Chondrocyte (in vitro differentiated cells): ENCODE measurements around the gene ACER3. TPM values are rescaled to one million over a fixed set of nuclear protein-coding genes. Genes with fewer than 3 reads are reported as not detected.

Source experiments
- DNase-seq: peaks from one replicate; pipeline ENCODE4 v3.0.0; 2021; ENCODE audit warnings: mixed read lengths, low spot score
- H3K27ac Mint-ChIP-seq: one replicate; pipeline ENCODE4 v1.8.0; 2021; ENCODE audit warnings: mild to moderate bottlenecking, moderate library complexity, mixed read lengths; ENCODE audit not compliant: unreplicated experiment
- H3K27me3 Mint-ChIP-seq: 2 replicates; pipeline ENCODE4 v1.8.0; 2021; ENCODE audit warnings: low read depth, mixed read lengths
- H3K36me3 Mint-ChIP-seq: 2 replicates; pipeline ENCODE4 v1.8.0; 2021; ENCODE audit warnings: low read depth, mixed read lengths
- H3K4me1 Mint-ChIP-seq: 2 replicates; pipeline ENCODE4 v1.8.0; 2021; ENCODE audit warnings: low read depth, mild to moderate bottlenecking, mixed read lengths
- H3K4me3 Mint-ChIP-seq: one replicate; pipeline ENCODE4 v1.8.0; 2021; ENCODE audit warnings: mild to moderate bottlenecking, moderate library complexity, mixed read lengths; ENCODE audit not compliant: unreplicated experiment
- H3K9me3 Mint-ChIP-seq: 2 replicates; pipeline ENCODE4 v1.8.0; 2021; ENCODE audit warnings: low read depth, mixed read lengths
- CTCF ChIP-seq: fragments of 200-600 bp; sonication (generic); IDR thresholded peaks from 2 replicates; pipeline ENCODE4 v1.5.0; 2021; ENCODE audit warnings: antibody characterized with exemption, mild to moderate bottlenecking, moderate library complexity
- total RNA-seq: library from RNA; stranded (reverse); gene quantifications from 3 replicates; pipeline ENCODE4 v1.2.1, GENCODE V29; 2021

Gene ACER3
- total RNA-seq, 1 donor from 2014 or later = 17.9 TPM

GRCh38 chr11:76984743-76985142 is 124.0 kb downstream of the ACER3 start:
- no peaks in the 10 kb centered on the region for H3K9me3 Mint-ChIP-seq
- H3K27me3 Mint-ChIP-seq = no peaks in the 10 kb centered on the region
- peaks cover 7% of the 10 kb centered on the region for H3K36me3 Mint-ChIP-seq
- no peak overlapping the region for H3K27ac Mint-ChIP-seq
- no peak for DNase-seq
- no peak overlapping the region for H3K4me3 Mint-ChIP-seq
- no peaks in the 10 kb centered on the region for H3K4me1 Mint-ChIP-seq
- no peak for TF ChIP-seq CTCF

GRCh38 chr11:76987203-76987602 is 126.5 kb downstream of the ACER3 start:
- no peak for TF ChIP-seq CTCF
- H3K36me3 Mint-ChIP-seq = peaks cover 9% of the 10 kb centered on the region
- no peak overlapping the region for H3K4me3 Mint-ChIP-seq
- H3K9me3 Mint-ChIP-seq = no peaks in the 10 kb centered on the region
- H3K27ac Mint-ChIP-seq = no peak overlapping the region
- H3K4me1 Mint-ChIP-seq = no peaks in the 10 kb centered on the region
- H3K27me3 Mint-ChIP-seq = no peaks in the 10 kb centered on the region
- no peak for DNase-seq

GRCh38 chr11:76990628-76991027 is 129.9 kb downstream of the ACER3 start:
- no peaks in the 10 kb centered on the region for H3K9me3 Mint-ChIP-seq
- TF ChIP-seq CTCF = no peak
- no peaks in the 10 kb centered on the region for H3K27me3 Mint-ChIP-seq
- H3K4me1 Mint-ChIP-seq = no peaks in the 10 kb centered on the region
- no peak overlapping the region for H3K27ac Mint-ChIP-seq
- no peak for DNase-seq
- H3K36me3 Mint-ChIP-seq = peaks cover 8% of the 10 kb centered on the region
- H3K4me3 Mint-ChIP-seq = no peak overlapping the region

GRCh38 chr11:76995081-76995576 is 134.4 kb downstream of the ACER3 start:
- peaks cover 6% of the 10 kb centered on the region for H3K36me3 Mint-ChIP-seq
- no peak for DNase-seq
- no peak overlapping the region for H3K4me3 Mint-ChIP-seq

GRCh38 chr11:76997512-76997911 is 136.8 kb downstream of the ACER3 start:
- Mint-ChIP-seq H3K4me1 (no peaks in the 10 kb centered on the region), H3K36me3 (peaks cover 3% of the 10 kb centered on the region), H3K9me3 (peaks cover 3% of the 10 kb centered on the region), H3K27me3 (no peaks in the 10 kb centered on the region), H3K4me3 (no peak overlapping the region), H3K27ac (no peak overlapping the region)
- DNase-seq = no peak
- TF ChIP-seq CTCF = no peak

More at GRCh38 chr11:76995081-76995576, 134.4 kb downstream of the ACER3 start:
- TF ChIP-seq CTCF = no peak
- H3K27ac Mint-ChIP-seq = no peak overlapping the region
- H3K9me3 Mint-ChIP-seq = peaks cover 3% of the 10 kb centered on the region
- H3K4me1 Mint-ChIP-seq = no peaks in the 10 kb centered on the region
- H3K27me3 Mint-ChIP-seq = no peaks in the 10 kb centered on the region
